Large intestine (tissue), 3 donors: Measurements from ENCODE around the gene ARMH3. TPM values are rescaled to one million over a fixed set of nuclear protein-coding genes. Genes with fewer than 3 reads are reported as not detected.

Source experiments
- DNase-seq, 2 donors: peaks; one replicate each; pipeline versions ENCODE4 v3.0.0 to v3.0.0-alpha.2; 2013
- H3K27ac ChIP-seq: one replicate; pipeline ENCODE4 v1.5.1; 2013; ENCODE audit warnings: low read length
- H3K27me3 ChIP-seq: 2 replicates; pipeline ENCODE4 v1.6.1; 2013; ENCODE audit warnings: low read length; ENCODE audit not compliant: control insufficient read depth, insufficient read depth
- H3K36me3 ChIP-seq: 2 replicates; pipeline ENCODE4 v1.6.1; 2013; ENCODE audit warnings: low read length; ENCODE audit not compliant: control insufficient read depth, insufficient read depth
- H3K4me1 ChIP-seq: one replicate; pipeline ENCODE4 v1.6.1; 2013; ENCODE audit warnings: low read length; ENCODE audit not compliant: control insufficient read depth, insufficient read depth
- H3K4me3 ChIP-seq: one replicate; pipeline ENCODE4 v1.5.1; 2013; ENCODE audit warnings: low read length
- H3K9me3 ChIP-seq: one replicate; pipeline ENCODE4 v1.6.1; 2013; ENCODE audit warnings: mild to moderate bottlenecking, low read depth, low read length, moderate library complexity; ENCODE audit not compliant: control insufficient read depth
- WGBS: methylation state at CpG from one replicate; pipeline ENCODE4 v1.1.5; 2013; ENCODE audit warnings: low lambda C conversion rate; ENCODE audit not compliant: insufficient coverage; 5-methylcytosine and 5-hydroxymethylcytosine counted together
- polyA plus RNA-seq: library from polyadenylated mRNA; unstranded; fragments of 120-200 nt; gene quantifications from one replicate; pipeline ENCODE4 v1.2.1, GENCODE V29; 2013

The ARMH3 gene
- polyA plus RNA-seq, 1 donor = 19.3 TPM

DNA sequence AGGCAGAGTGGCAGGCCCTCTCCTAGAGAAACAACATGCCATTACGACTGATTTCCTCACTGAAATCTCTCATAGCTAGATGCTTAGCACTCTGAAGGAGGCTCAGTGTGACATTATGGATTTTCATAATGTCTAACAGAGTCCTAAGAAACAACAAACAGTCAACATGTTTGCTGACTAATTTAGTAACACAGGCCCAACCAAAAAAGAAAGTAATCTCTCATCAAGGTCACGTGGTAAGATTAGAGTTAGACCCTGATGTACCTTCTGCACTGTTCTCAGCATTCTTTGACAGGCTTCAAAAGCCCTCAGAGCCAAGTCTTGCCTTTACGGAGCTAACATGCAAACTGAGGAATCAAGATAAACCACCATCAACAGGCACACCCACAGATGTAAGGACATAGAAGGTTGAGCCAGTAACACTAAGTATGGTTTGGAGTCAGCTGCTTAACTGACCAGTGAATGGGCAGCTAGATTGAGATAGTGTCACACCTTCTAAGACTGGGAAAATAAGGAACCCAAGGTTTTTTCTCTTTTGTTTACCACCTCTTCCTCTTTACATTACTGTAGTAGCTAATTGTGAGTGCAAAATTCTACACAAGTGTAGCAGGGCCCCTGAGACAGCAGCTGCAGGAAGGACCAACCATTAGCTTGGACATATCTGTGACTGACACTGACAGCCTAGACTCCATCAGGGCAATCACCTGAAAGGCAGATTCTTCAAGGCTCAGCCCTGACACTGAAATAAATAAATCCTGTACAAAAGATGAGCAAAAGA lies 197.1 kb downstream of the ARMH3 start:
- no CpG with 5 or more reads among the region's 3 CpGs for WGBS
- Histone ChIP-seq H3K36me3 (peaks cover 2% of the 10 kb centered on the region), H3K27me3 (no peaks in the 10 kb centered on the region), H3K27ac (no peak overlapping the region), H3K9me3 (no peaks in the 10 kb centered on the region), H3K4me3 (no peak overlapping the region), H3K4me1 (no peaks in the 10 kb centered on the region)
- DNase-seq = no peak

DNA sequence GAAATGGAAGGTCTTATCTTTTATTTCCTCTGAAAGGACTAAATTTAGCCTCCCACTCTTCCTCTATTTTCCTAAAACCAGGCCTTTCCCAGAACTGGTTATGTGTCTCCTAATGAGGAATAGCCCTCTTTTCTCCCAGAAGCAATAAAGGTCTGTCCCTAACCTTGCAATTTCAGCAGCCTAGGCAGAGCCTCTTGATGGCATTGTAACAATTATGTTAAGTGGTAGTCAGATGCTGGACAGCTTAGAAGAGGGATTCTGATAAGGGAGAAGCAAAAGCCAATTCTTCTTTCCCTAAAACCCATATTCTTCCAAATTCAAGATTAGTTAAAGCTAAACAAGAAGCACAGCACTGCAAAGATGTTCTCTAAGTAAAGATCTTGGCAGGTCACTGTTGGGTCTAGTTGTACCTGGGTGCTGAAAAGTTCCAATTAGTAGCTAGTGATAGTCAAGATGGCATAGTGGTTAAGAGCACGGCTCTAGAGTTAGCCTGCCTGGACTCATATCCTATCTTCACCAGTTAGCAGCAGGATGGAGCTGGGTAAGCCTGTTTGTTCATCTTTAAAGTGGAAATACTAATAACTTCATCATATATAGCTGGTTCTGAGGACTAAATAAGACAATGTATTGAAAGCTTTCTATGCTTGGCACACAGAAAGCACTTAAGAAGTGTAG lies 198.0 kb downstream of the ARMH3 start:
- Histone ChIP-seq H3K4me1 (no peaks in the 10 kb centered on the region), H3K4me3 (no peak overlapping the region), H3K9me3 (no peaks in the 10 kb centered on the region), H3K36me3 (peaks cover 2% of the 10 kb centered on the region), H3K27ac (no peak overlapping the region), H3K27me3 (no peaks in the 10 kb centered on the region)
- no CpG with 5 or more reads among the region's 1 CpG for WGBS
- no peak for DNase-seq

DNA sequence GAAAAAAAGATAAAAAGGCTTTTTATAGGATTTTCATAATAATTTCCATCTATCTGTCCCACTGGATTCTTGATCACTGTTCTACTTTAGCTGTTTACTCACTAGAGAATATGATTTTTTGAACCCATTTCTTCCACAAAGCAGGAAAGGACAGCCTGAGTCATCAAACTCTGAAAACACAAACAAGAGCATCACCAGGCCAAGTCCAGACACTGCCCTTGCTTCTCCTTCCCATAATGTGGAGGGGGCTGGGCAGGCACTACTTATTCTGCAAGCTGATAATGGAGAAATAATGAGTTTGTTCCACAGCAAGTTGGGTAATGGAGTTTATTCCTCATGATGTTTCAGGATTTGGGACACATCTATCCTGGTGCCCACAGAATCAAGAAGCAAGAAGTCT lies 199.3 kb downstream of the ARMH3 start:
- no peak for DNase-seq
- Histone ChIP-seq H3K27ac (no peak overlapping the region), H3K27me3 (no peaks in the 10 kb centered on the region), H3K36me3 (no peaks in the 10 kb centered on the region), H3K9me3 (no peaks in the 10 kb centered on the region), H3K4me3 (no peak overlapping the region), H3K4me1 (no peaks in the 10 kb centered on the region)

DNA sequence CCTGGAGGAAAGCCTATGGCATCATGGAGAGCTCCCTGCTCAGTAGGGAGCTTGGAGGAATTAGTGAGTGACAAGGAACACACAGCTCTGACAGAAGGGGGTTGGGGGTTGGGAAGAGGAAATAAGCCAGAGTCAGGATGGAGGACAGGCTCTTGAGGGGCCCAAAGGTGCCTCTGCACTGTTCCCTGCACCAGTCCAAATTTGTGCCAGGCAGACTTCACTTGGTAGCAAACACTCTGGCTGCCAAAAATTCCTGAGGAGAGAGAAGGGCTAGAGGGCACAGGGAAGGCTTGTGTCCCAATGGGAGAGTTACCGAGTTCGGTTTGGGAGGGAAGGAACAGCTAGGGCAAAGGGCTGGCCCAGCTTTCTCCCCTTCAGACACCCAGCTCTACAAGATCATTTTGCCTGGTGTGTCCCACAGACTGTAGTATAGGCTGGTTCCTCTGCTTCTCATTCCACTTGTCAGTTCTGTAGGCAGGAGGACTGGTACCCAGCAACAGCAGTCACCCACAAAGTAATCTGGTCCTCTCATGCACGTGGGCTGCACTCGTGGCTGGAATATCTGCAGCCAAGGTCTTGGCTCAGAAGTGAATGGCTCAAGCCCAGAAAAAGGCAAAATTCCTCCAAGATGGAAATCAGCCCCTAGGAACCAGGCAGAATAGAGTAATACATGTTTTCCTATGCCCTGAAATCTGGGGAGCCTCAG lies 204.4 kb downstream of the ARMH3 start:
- DNase-seq = no peak
- WGBS = no CpG with 5 or more reads among the region's 4 CpGs

DNA sequence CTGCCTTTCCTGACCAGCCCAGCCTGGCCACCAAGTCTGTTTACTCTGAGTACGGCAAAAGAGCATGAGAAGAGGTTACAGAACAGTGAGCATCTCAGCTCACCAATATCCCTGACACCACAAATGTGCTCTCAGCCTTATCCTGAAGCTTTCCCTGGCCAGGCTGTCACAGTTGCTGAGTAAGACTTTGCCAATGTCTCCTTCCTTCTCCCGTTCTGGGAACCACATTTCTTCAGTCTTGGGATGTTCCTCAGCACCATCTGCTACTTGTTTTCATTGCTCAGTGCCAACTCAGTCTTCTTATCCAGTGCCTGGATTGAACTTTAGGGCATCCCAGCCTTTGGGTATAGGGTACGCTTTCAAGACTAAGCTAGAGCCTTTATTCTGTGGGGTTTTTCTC lies 205.2 kb downstream of the ARMH3 start:
- Histone ChIP-seq H3K9me3 (no peaks in the 10 kb centered on the region), H3K27me3 (no peaks in the 10 kb centered on the region), H3K4me3 (no peak overlapping the region), H3K4me1 (no peaks in the 10 kb centered on the region), H3K27ac (no peak overlapping the region), H3K36me3 (peaks cover 38% of the 10 kb centered on the region)
- DNase-seq = no peak
- no CpG with 5 or more reads among the region's 3 CpGs for WGBS

More for the DNA sequence above, 204.4 kb downstream of the ARMH3 start:
- Histone ChIP-seq H3K4me1 (no peaks in the 10 kb centered on the region), H3K4me3 (no peak overlapping the region), H3K27ac (no peak overlapping the region), H3K9me3 (no peaks in the 10 kb centered on the region), H3K36me3 (peaks cover 32% of the 10 kb centered on the region), H3K27me3 (no peaks in the 10 kb centered on the region)

- no peak overlapping the region for H3K4me3 ChIP-seq
- no CpG with 5 or more reads among the region's 3 CpGs for whole genome bisulfite sequencing
- H3K36me3 ChIP-seq = peaks cover 40% of the 10 kb centered on the region
- no peaks in the 10 kb centered on the region for H3K9me3 ChIP-seq
- DNase-seq = no peak
- peaks cover 2% of the 10 kb centered on the region for H3K4me1 ChIP-seq
- H3K27ac ChIP-seq = no peak overlapping the region
- H3K27me3 ChIP-seq = no peaks in the 10 kb centered on the region
Observed at GRCh38 chr10:101848894-101849351, 207.1 kb downstream of the ARMH3 start.

DNA sequence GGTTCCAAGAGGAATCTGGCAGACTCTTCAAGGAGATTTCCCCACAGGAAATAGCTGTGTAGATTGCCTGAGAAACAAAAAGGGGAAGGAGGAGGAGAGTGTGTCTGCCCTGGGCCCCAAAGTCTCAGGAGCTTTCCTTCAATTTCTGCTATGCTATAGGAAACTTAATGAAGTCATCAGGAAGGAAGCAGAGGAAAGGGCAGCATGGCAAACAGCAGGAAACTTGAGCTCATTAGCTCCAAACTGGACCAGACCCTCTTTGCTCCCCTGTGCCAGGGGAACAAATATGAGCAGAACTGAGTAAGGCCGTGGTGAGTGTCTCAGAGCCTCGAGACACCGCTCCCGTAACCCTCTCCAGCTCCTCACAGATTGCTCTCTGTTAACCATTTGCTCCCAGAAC lies 207.6 kb downstream of the ARMH3 start:
- no CpG with 5 or more reads among the region's 4 CpGs for WGBS
- no peak for DNase-seq
- peaks cover 40% of the 10 kb centered on the region for H3K36me3 ChIP-seq
- H3K4me3 ChIP-seq = no peak overlapping the region
- H3K27ac ChIP-seq = no peak overlapping the region
- no peaks in the 10 kb centered on the region for H3K9me3 ChIP-seq
- peaks cover 2% of the 10 kb centered on the region for H3K4me1 ChIP-seq
- H3K27me3 ChIP-seq = no peaks in the 10 kb centered on the region

GRCh38 chr10:101845893-101846292 lies 210.1 kb downstream of the ARMH3 start:
- Histone ChIP-seq H3K36me3 (peaks cover 38% of the 10 kb centered on the region), H3K27ac (no peak overlapping the region), H3K4me1 (peaks cover 8% of the 10 kb centered on the region), H3K4me3 (no peak overlapping the region), H3K27me3 (no peaks in the 10 kb centered on the region), H3K9me3 (no peaks in the 10 kb centered on the region)
- no CpG with 5 or more reads among the region's 3 CpGs for WGBS
- no peak for DNase-seq

DNA sequence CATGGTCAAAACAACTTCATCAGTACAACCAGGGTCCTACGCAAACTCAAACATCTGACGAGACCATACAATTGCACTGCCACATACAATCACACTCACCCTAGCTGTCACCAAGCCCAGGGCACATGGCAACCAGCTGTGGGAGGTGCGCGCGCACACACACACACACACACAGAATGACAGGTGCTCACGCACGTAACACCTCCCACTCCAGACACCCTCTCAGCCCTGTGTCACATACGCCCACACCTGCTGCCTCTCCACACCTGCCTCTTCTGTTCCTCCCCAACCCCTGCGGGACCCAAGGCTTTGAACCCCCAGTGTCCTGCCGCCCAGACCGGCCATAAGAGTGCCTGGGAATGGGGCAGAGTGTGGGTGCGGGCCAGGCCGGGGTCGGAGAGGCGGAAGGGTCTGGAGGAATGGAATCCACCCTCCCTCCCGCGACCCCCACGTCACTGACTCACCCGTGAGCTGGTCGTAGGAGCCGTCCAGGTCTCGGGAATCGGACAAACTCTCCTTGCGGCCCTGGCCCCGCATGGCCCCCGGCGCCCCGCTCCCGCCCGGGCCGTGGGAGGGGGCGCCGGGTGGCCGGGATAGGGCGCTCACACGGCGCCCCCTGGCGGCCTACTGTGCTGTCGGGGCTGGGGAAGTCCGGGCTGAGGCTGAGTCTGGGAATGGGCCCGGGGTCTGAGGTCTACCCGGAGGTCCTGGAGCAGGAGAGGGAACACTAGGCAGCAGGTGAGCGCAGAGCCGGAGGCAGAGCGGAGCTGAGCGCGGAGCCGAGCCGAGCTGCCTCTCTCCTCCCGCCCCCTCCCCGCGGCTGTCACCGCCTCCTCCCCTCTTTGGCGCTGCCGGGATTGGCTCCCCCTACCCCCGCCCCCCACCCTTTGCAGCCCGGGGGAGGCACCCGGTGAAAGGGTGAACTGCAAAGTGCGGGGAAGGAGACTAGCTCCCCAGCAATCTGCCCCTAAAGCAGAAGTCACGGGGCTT lies 212.6 kb downstream of the ARMH3 start, which contains the start of gene KCNIP2:
TSS of gene KCNIP2 (minus strand) at position 769 of the 990 bp plus-strand sequence. CDS start at position 537, 232 bp downstream.
- WGBS = no CpG with 5 or more reads among the region's 60 CpGs
- H3K27ac ChIP-seq = no peak within 1 kb of the TSS
- H3K4me3 ChIP-seq = peak within 1 kb of the TSS; percentile 16
- DNase-seq = no peak
- H3K36me3 ChIP-seq = peaks cover 21% of the 10 kb centered on the region
- H3K4me1 ChIP-seq = peaks cover 24% of the 10 kb centered on the region
- no peaks in the 10 kb centered on the region for H3K27me3 ChIP-seq
- no peaks in the 10 kb centered on the region for H3K9me3 ChIP-seq

DNA sequence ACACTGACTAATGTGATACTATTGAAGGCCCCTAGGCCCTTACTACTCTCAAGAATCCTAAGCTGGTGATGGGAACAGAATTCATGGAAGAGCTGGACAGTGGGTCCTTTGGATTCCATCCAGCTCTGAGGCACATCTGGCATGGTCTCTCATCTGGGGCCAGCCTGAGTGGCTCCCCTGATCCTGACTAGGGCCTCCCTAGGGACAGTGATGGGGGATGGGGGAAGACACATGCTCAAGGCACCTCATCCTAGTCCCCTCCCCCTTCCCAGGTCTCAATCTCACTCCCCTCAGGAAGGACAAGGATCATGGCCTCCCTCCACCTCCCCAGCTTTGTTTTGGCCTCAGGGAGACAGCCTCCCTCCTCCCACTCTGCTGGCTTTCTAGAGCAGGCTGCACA lies 214.1 kb downstream of the ARMH3 start:
- Histone ChIP-seq H3K27me3 (no peaks in the 10 kb centered on the region), H3K4me3 (no peak overlapping the region), H3K9me3 (no peaks in the 10 kb centered on the region), H3K4me1 (peaks cover 37% of the 10 kb centered on the region), H3K36me3 (peaks cover 9% of the 10 kb centered on the region), H3K27ac (no peak overlapping the region)
- DNase-seq = no peak
